Measurements from ENCODE around the gene MRPL14. TPM values are rescaled to one million over a fixed set of nuclear protein-coding genes. Genes with fewer than 3 reads are reported as not detected.
A peak's percentile ranks its signal among the peaks of the same experiment; 100 is the strongest.
"Not testable (repeated sequence)": the region's sequence is repeated elsewhere in the genome, so short reads cannot be mapped to it uniquely, and the experiment has no call there.

MRPL14 gene
- total RNA-seq, 1 donor from 2014 or later, result 45.5 TPM

GRCh38 chr6:44096612-44097011 is 30.6 kb downstream of the MRPL14 start:
- no peak overlapping the region for H3K4me3 Mint-ChIP-seq
- H3K27me3 Mint-ChIP-seq, result no peaks in the 10 kb centered on the region
- H3K27ac Mint-ChIP-seq, result peak overlapping the region; percentile 72
- no peak for DNase-seq (ENCODE audit: extremely low spot score, unreplicated experiment)
- peaks cover 8% of the 10 kb centered on the region for H3K4me1 Mint-ChIP-seq (ENCODE audit: unreplicated experiment)
- peaks cover 5% of the 10 kb centered on the region for H3K36me3 Mint-ChIP-seq
- TF ChIP-seq CTCF (conservative IDR thresholded peaks at IDR 0.05), result peak; percentile 81
- H3K9me3 Mint-ChIP-seq, result no peaks in the 10 kb centered on the region

- H3K4me3 Mint-ChIP-seq; H3K9me3 Mint-ChIP-seq; H3K36me3 Mint-ChIP-seq; H3K4me1 Mint-ChIP-seq (ENCODE audit: unreplicated experiment); H3K27me3 Mint-ChIP-seq; DNase-seq (ENCODE audit: extremely low spot score, unreplicated experiment): not testable (repeated sequence)
- peak overlapping the region; percentile 57 for H3K27ac Mint-ChIP-seq
Observed at GRCh38 chr6:44095243-44095623, 32.0 kb downstream of the MRPL14 start.

- H3K4me3 Mint-ChIP-seq, result no peak overlapping the region
- H3K4me1 Mint-ChIP-seq (ENCODE audit: unreplicated experiment), result peaks cover 5% of the 10 kb centered on the region
- H3K27me3 Mint-ChIP-seq, result no peaks in the 10 kb centered on the region
- TF ChIP-seq CTCF (conservative IDR thresholded peaks at IDR 0.05), result no peak
- H3K27ac Mint-ChIP-seq, result peak overlapping the region; percentile 57
- peaks cover 10% of the 10 kb centered on the region for H3K36me3 Mint-ChIP-seq
- H3K9me3 Mint-ChIP-seq, result no peaks in the 10 kb centered on the region
- DNase-seq (ENCODE audit: extremely low spot score, unreplicated experiment), result no peak
Observed at GRCh38 chr6:44094403-44095242, 32.6 kb downstream of the MRPL14 start.

GRCh38 chr6:44093750-44094402 is 33.4 kb downstream of the MRPL14 start:
- H3K4me3 Mint-ChIP-seq, result no peak overlapping the region
- no peaks in the 10 kb centered on the region for H3K27me3 Mint-ChIP-seq

GRCh38 chr6:44093066-44093465 is 34.2 kb downstream of the MRPL14 start:
- TF ChIP-seq CTCF (conservative IDR thresholded peaks at IDR 0.05), result no peak
- Mint-ChIP-seq H3K36me3 (peaks cover 10% of the 10 kb centered on the region), H3K27ac (no peak overlapping the region), H3K4me3 (no peak overlapping the region), H3K27me3 (no peaks in the 10 kb centered on the region), H3K9me3 (no peaks in the 10 kb centered on the region), H3K4me1 (ENCODE audit: unreplicated experiment) (peaks cover 5% of the 10 kb centered on the region)
- DNase-seq (ENCODE audit: extremely low spot score, unreplicated experiment), result no peak

More at GRCh38 chr6:44093750-44094402, 33.4 kb downstream of the MRPL14 start:
- Mint-ChIP-seq H3K27ac (peak overlapping the region; percentile 57), H3K36me3 (peaks cover 10% of the 10 kb centered on the region), H3K4me1 (ENCODE audit: unreplicated experiment) (peaks cover 5% of the 10 kb centered on the region), H3K9me3 (no peaks in the 10 kb centered on the region)
- no peak for TF ChIP-seq CTCF (conservative IDR thresholded peaks at IDR 0.05)
- DNase-seq (ENCODE audit: extremely low spot score, unreplicated experiment), result no peak

All from type B pancreatic cell (in vitro differentiated cells).